ENCODE measurements around the gene CAT.
A peak's percentile ranks its signal among the peaks of the same experiment; 100 is the strongest.

The CAT gene

GRCh38 chr11:34451053-34451452 lies 12.3 kb downstream of the CAT start:
- intact Hi-C loops (cut with DNase I) = no loop called here
- no peak for DNase-seq

DNA sequence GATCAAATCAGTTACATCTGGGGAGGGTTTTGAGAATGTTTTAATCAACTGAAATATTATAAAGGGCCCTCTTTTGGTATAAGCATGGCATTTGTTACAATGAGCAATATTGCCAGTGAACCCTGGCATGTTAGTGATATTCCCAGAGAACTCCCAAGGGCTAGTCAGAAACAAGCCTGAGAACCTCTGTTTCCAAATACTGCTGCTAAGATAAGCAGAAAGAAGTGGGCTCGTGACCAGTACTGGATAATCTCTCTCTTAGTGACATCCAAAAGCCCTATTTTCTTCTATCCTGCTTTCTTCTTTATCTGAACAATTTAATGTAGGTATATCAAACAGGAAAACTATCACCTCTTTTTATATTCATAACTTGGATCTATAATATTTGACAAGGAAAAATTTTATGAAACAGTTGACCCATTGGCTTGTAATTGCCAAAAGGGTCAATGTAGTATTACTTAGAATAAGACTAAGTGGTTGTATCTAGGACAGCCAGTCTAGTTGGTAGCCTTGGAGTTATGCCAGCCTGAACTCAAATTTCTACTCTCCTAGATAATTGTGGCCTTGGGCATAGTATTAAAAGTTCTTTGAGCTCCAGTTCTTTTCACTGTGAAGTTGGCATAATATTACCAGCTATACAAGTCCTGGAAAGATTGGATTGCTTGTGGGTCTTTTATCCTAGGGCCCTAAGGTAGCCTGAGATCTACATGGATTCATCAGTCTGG lies 15.7 kb downstream of the CAT start:
- DNase-seq = no peak
- intact Hi-C loops (cut with DNase I) = no loop called here

GRCh38 chr11:34457607-34458006 lies 18.9 kb downstream of the CAT start:
- intact Hi-C loops (cut with DNase I) = no loop called here

GRCh38 chr11:34458525-34458924 lies 19.8 kb downstream of the CAT start:
- no peak for DNase-seq
- intact Hi-C loops (cut with DNase I) = no loop called here

More at GRCh38 chr11:34457607-34458006, 18.9 kb downstream of the CAT start:
- DNase-seq = no peak

DNA sequence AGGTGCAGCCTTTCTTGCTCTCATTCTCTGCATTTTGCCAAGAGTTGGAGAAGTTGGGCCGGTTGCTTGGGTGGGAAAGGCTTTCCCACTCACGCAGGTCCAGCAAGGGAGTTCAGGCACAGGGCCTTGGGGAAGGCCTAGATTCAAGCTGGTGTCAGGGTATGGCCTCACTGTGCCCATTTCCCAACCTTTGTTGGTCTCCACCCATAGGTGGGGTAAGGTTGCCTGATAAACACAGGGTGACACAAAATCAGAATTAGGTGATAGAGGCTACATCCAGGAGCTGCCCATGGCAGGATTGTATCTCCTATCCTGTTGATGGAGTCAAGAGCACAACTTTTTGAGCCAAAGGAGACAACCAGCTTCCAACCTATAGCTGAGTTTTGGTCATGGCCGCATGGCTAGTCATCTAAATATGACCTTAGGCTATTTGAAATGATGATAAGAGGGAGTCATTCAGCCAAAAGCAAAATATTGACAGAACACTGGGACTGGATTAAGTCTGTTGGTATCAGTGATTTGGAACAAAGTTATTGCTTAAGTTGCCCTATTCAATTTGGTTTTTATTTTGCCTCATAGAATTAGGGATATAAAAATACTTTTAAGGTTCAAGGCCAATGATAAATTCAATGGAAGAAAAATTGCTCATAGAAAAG lies 20.9 kb downstream of the CAT start:
- DNase-seq = no peak
- intact Hi-C loops (cut with DNase I) = no loop called here

GRCh38 chr11:34460278-34460677 lies 21.5 kb downstream of the CAT start:
- no peak for DNase-seq
- intact Hi-C loops (cut with DNase I) = no loop called here

- no peak for DNase-seq
- intact Hi-C loops (cut with DNase I) = no loop called here
Measured at GRCh38 chr11:34461215-34461614, 22.5 kb downstream of the CAT start.

GRCh38 chr11:34464591-34465051 lies 25.9 kb downstream of the CAT start:
- no peak for DNase-seq
- intact Hi-C loops (cut with DNase I) = no loop called here

GRCh38 chr11:34466802-34467488 lies 28.2 kb downstream of the CAT start:
- intact Hi-C loops (cut with DNase I) = no loop called here
- DNase-seq = no peak

GRCh38 chr11:34468209-34468841 lies 29.6 kb downstream of the CAT start:
- DNase-seq = peak in 6 of 42 donors; percentile 5 to 51 (median 11)
- intact Hi-C loops (cut with DNase I) = no loop called here

GRCh38 chr11:34473603-34474169 lies 35.0 kb downstream of the CAT start:
- intact Hi-C loops (cut with DNase I) = no loop called here
- DNase-seq = no peak

DNA sequence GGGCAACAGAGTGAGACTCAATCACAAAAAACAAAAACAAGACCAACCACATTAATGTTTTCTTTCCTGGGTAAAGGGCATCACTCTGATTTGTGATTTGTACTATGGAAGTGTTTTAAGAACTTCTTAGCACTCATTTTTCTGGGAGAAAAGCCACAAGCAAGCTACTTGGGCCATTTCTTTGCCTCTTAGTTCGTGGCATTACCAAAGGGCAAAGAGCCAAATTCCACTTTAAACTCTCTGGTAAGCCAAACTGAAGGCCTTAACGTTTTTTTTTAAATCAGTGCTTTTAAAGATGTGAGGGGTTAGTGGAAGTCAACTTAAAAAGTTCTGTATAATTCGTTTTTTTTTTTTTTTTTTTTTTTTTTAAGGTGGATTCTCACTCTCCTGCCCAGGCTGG lies 36.9 kb downstream of the CAT start:
- DNase-seq = no peak
- intact Hi-C loops (cut with DNase I) = no loop called here

DNA sequence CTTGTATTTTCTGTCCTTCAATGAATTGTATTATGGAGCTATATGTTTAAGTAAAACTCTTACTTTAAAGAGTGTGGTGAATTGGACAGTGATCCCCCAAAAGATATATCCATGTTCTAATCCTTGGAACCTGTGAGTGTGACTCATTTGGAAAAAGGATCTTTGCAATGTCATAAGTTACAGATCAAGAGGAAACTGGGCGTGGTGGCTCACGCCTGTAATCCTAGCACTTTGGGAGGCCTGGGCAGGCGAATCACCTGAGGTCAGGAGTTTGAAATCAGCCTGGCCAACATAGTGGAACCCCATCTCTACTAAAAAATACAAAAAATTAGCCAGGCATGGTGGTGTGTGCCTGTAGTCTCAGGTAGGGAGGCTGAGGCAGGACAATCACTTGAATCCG lies 38.1 kb downstream of the CAT start:
- intact Hi-C loops (cut with DNase I) = no loop called here
- DNase-seq = no peak

- intact Hi-C loops (cut with DNase I) = no loop called here
- DNase-seq = no peak
Measured at GRCh38 chr11:34478845-34479663, 40.3 kb downstream of the CAT start.

DNA sequence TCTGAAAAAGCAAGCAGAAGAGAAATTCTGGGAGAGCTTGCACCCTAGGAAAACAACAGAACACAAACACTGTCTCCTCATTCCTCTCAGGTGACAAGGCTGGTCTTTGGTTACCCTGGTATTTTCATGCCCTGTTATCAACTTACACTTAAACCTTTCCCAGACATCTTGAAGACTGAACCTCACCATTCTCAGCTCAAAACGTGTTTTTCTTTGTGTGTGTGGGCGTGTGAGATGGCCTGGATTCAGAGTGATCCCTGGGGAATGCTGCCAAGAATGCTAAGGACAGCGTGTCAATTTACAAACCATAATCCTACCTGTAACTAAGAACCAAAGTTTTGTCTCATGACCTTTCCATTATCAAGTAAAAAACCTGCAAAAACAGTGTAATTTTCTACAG lies 41.6 kb downstream of the CAT start:
- intact Hi-C loops (cut with DNase I) = no loop called here
- DNase-seq = no peak

DNA sequence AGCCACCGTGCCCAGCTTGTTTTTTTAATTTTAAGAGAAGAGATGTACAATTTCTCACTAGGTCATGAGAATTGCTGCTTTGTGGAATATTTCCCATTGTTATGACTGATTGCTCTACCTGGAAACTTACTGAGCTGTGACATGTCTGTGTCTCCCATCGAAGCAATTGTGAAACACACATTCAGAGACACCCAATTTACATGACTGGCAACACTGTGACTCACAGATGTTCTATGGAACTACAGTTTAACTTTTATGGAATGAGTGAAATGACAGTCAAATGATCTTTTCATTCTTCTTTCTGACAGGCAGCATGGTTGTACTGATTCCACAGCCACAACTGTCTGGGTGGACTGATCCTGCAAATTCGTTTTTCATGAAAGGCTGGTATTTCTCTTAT lies 42.6 kb downstream of the CAT start:
- intact Hi-C loops (cut with DNase I) = no loop called here
- DNase-seq = peak in 5 of 42 donors; percentile 13 to 35 (median 26)

GRCh38 chr11:34483106-34483874 lies 44.6 kb downstream of the CAT start:
- peak in 2 of 42 donors; percentile 16 to 20 for DNase-seq
- intact Hi-C loops (cut with DNase I) = no loop called here

DNA sequence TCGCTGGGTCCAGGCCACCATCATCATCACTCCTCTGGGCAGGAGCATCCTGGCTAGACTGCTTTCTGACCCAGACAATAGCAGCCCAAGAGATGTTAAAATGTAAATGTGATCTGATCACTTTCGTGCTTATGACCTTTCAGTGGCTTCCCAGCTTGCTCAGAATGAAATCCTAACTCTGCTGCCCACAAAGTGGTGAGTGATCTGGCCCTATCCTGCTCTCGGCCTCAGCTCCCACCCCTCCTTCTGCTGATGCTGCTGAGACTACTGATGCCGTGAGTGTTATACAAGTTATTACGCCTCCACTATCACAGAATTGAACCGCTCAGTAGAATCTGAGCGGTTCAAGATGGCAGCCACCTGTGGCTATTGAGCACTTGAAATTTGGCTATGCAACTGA lies 48.7 kb downstream of the CAT start:
- intact Hi-C loops (cut with DNase I) = no loop called here
- DNase-seq = no peak

All from head of caudate nucleus (tissue), 42 donors.